Measurements from ENCODE around the gene NCAN. TPM values are rescaled to one million over a fixed set of nuclear protein-coding genes. Genes with fewer than 3 reads are reported as not detected.

Gene NCAN
- total RNA-seq, 1 donor from 2014 or later, result not detected

DNA sequence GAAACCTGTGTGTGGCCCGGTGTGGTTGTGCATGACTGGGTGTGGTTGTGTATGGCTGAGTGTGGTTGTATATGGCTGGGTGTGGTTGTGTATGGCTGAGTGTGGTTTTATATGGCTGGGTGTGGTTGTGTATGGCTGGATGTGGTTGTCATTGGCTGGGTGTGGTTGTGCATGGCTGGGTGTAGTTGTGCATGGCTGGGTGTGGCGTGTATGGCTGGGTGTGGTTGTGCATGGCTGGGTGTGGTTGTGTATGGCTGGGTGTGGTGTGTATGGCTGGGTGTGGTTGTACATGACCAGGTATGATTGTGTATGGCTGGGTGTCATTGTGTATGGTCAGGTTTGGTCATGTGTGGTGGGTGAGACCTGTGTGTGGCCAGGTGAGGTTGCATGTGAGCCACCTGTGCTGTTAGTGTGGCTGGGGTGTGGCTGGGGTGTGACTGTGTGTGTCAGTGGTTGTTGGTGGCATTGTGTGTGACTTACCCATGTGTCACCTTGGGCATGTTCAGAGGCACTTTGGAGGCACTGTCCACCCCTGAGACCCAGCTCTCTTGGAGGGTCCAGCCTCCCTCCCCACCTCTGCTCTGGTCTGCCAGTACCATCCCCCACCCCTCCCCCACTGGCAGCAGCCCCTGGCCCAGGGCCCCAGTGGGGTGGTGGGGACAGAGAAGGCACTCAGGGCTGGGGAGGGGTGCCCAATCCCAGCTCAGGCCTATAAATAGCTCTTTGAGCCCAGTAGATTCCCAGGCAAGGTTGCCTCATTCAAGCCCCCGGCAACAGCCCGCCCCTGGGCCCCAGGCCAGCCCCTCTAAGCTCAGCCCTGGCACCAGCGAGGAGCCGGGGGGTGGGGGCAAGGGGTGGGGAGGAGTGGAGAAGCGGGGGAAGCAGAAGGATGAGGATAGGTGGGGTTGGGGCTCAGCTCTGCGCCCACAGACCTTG, 3.9 kb upstream of the NCAN start:
- Histone ChIP-seq H3K4me3 (no peak overlapping the region), H3K36me3 (no peaks in the 10 kb centered on the region), H3K4me1 (peaks cover 1% of the 10 kb centered on the region), H3K9me3 (no peaks in the 10 kb centered on the region), H3K27ac (no peak overlapping the region), H3K27me3 (ENCODE audit: low read depth) (peaks cover 27% of the 10 kb centered on the region)
- no peak for ATAC-seq
- intact Hi-C loops (cut with DNase I), result no loop called here
- DNase-seq, result no peak
- TF ChIP-seq, protein P1, sequence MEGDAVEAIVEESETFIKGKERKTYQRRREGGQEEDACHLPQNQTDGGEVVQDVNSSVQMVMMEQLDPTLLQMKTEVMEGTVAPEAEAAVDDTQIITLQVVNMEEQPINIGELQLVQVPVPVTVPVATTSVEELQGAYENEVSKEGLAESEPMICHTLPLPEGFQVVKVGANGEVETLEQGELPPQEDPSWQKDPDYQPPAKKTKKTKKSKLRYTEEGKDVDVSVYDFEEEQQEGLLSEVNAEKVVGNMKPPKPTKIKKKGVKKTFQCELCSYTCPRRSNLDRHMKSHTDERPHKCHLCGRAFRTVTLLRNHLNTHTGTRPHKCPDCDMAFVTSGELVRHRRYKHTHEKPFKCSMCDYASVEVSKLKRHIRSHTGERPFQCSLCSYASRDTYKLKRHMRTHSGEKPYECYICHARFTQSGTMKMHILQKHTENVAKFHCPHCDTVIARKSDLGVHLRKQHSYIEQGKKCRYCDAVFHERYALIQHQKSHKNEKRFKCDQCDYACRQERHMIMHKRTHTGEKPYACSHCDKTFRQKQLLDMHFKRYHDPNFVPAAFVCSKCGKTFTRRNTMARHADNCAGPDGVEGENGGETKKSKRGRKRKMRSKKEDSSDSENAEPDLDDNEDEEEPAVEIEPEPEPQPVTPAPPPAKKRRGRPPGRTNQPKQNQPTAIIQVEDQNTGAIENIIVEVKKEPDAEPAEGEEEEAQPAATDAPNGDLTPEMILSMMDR (IDR thresholded peaks at IDR 0.05), result no peak

DNA sequence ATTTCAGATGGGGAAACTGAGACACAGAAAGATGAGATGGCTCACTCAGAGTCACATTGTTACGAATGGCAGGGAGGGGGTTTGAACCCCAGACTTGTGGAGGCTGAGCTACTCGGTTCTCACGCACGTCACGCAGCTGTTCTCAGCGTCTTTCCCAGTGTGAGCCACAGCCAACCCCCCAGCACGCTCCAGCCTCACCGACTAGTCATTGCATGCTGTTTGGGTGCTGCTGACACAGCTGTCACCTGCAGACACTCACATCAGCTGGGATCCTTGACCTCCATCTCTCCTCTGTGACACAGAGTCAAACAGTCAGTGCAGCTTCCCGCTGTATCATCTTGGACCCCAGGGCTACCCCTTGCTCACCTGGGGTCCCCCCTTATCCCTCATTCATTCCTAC, 2.4 kb upstream of the NCAN start:
- ATAC-seq (no peak), DNase-seq (no peak)
- H3K9me3 ChIP-seq, result no peaks in the 10 kb centered on the region
- H3K4me3 ChIP-seq, result no peak overlapping the region
- H3K4me1 ChIP-seq, result no peaks in the 10 kb centered on the region
- H3K36me3 ChIP-seq, result no peaks in the 10 kb centered on the region
- TF ChIP-seq, protein P1 (IDR thresholded peaks at IDR 0.05), result no peak
- intact Hi-C loops (cut with DNase I), result no loop called here
- no peak overlapping the region for H3K27ac ChIP-seq
- peaks cover 38% of the 10 kb centered on the region for H3K27me3 ChIP-seq (ENCODE audit: low read depth)

DNA sequence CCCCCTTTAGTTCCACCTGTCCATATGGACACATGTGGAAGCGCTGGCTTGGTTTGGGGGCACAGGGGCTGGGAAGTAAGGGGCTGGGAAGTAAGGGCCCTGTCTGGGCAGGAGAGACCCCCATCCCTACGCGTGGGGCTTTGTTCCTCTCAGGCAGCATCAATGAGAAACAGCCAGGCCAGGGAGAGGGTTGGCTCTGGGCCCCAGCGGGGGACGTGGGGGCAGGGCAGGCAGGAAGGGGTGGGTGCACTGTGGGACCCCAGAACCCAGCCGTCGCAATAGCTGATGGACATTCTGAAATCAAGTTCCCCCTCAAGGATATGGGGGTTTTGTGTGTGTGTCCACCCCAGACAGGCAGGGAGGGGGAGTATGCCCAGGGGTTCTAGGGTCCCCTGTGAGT, 1.2 kb downstream of the NCAN start:
- no peak overlapping the region for H3K27ac ChIP-seq
- H3K4me3 ChIP-seq, result no peak overlapping the region
- H3K27me3 ChIP-seq (ENCODE audit: low read depth), result peaks cover 53% of the 10 kb centered on the region
- no peaks in the 10 kb centered on the region for H3K4me1 ChIP-seq
- DNase-seq, result no peak
- ATAC-seq, result no peak
- no peaks in the 10 kb centered on the region for H3K36me3 ChIP-seq
- H3K9me3 ChIP-seq, result no peaks in the 10 kb centered on the region
- intact Hi-C loops (cut with DNase I), result no loop called here
- TF ChIP-seq, protein P1 (IDR thresholded peaks at IDR 0.05), result no peak

DNA sequence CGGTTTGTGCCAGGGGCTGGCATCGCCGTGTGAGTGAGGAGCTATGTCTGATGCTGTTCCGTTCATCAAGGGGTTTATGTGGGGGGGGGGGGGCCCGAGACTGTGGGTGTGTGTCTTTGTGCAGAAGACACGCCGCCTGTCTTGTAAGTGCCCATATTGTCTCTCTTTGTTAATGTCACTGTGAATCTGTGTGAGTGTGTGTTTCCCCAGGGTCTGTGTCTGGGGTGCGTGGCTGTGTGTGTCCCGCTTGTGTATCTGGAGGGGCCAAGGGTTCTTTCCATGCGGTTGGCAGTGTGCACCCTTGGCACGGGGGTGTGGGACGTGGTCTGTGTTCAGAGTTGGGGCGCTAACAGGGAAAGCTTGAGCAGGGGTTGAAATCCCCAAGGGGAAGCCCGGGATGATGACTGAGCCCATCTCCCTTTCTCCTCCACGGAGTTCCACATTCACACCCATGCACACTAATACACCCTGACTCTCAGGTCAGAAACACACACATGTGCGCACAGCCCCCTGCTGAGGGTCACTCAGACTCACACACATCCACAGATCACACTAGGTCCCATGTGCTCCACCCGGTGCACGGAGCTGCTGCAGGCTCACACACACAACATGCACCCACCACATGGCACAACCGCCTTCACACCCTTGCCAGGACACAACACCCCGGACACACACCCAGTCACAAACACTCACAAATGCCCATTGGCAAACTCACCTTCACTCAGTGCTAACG, 1.8 kb downstream of the NCAN start:
- intact Hi-C loops (cut with DNase I), result no loop called here
- peaks cover 53% of the 10 kb centered on the region for H3K27me3 ChIP-seq (ENCODE audit: low read depth)
- ATAC-seq, result no peak
- H3K27ac ChIP-seq, result no peak overlapping the region
- TF ChIP-seq, protein P1 (IDR thresholded peaks at IDR 0.05), result no peak
- DNase-seq, result no peak
- no peaks in the 10 kb centered on the region for H3K36me3 ChIP-seq
- H3K9me3 ChIP-seq, result no peaks in the 10 kb centered on the region
- no peaks in the 10 kb centered on the region for H3K4me1 ChIP-seq
- no peak overlapping the region for H3K4me3 ChIP-seq

DNA sequence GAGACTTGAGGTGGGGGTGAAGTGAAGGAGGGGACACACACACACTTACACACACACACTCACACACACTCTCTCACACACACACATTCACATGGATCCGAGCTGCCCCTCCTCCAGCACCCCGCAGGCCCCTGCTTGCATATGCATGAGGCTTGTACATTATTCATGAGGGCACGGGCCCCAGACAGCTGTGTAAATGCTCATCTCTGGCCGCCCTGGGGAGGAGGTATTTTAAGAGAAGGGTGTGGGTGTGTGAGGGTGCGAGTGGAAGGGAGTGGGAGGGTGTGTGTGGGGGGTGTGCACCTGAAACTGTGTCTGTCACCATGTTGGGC, 2.4 kb downstream of the NCAN start:
- intact Hi-C loops (cut with DNase I), result no loop called here
- DNase-seq (no peak), ATAC-seq (no peak)
- H3K4me3 ChIP-seq, result no peak overlapping the region
- H3K27ac ChIP-seq, result no peak overlapping the region
- no peaks in the 10 kb centered on the region for H3K4me1 ChIP-seq
- no peaks in the 10 kb centered on the region for H3K9me3 ChIP-seq
- H3K27me3 ChIP-seq (ENCODE audit: low read depth), result peaks cover 53% of the 10 kb centered on the region
- TF ChIP-seq, protein P1 (IDR thresholded peaks at IDR 0.05), result no peak
- H3K36me3 ChIP-seq, result no peaks in the 10 kb centered on the region
